Uterus (tissue), 4 donors: ENCODE measurements around the gene ELOF1. TPM values are rescaled to one million over a fixed set of nuclear protein-coding genes. Genes with fewer than 3 reads are reported as not detected.
A peak's percentile ranks its signal among the peaks of the same experiment; 100 is the strongest.

Source experiments
- DNase-seq, 2 donors: peaks; one replicate each; pipeline ENCODE4 v3.0.0-alpha.2; 2019 to 2020
- H3K27ac ChIP-seq, 2 donors: fragments of 200-600 bp; sonication (generic); 1 replicate in 1 of 2; 2 replicates in 1 of 2; pipeline ENCODE4 v1.5.1; 2016 to 2018
- H3K27me3 ChIP-seq, 2 donors: fragments of 200-600 bp; sonication (generic); one replicate each; pipeline ENCODE4 v1.5.1; 2018 to 2019; ENCODE audit warnings: control low read depth in 1 of 2
- H3K36me3 ChIP-seq, 2 donors: fragments of 200-600 bp; sonication (generic); one replicate each; pipeline ENCODE4 v1.5.1; 2019; ENCODE audit warnings: control low read depth in 1 of 2
- H3K4me1 ChIP-seq, 2 donors: fragments of 200-600 bp; sonication (generic); one replicate each; pipeline ENCODE4 v1.5.1; 2018 to 2019; ENCODE audit warnings: control low read depth in 1 of 2
- H3K4me3 ChIP-seq, 2 donors: fragments of 200-600 bp; sonication (generic); 1 replicate in 1 of 2; 2 replicates in 1 of 2; pipeline ENCODE4 v1.5.1; 2018 to 2019; ENCODE audit warnings: mild to moderate bottlenecking in 1 of 2
- H3K9me3 ChIP-seq, 2 donors: fragments of 200-600 bp; sonication (generic); one replicate each; pipeline ENCODE4 v1.5.1; 2019; ENCODE audit warnings: control low read depth in 1 of 2
- POLR2A ChIP-seq, 2 donors: fragments of 450-650 bp; IDR thresholded peaks; one replicate each; pipeline ENCODE4 v1.6.1; 2016; ENCODE audit warnings: antibody characterized with exemption in 2 of 2, mild to moderate bottlenecking in 1 of 2, moderate library complexity in 1 of 2
- intact Hi-C: fragments of 100-400 bp; cut with DNase I; formaldehyde crosslinking; loops from one replicate; pipeline ENCODE4 v1.15.1; 2023; ENCODE audit warnings: low total_unique reads
- total RNA-seq, 4 donors: library from RNA; depleted of rRNA in 3 of 4; stranded (reverse); fragments of >200 nt in 3 of 4; gene quantifications; one replicate each; pipeline versions ENCODE4 v1.1.0 to v1.2.4, GENCODE V29; 2014 to 2023
- TF ChIP-seq, protein P1 (sequence below), 4 experiments: fragments of 200-600 bp in 2 of 4; fragments of 450-650 bp in 2 of 4; sonication (generic) in 2 of 4; IDR thresholded peaks; one replicate each; pipeline ENCODE4 v1.5.1; 2016 to 2019; ENCODE audit warnings: antibody characterized with exemption in 4 of 4, mild to moderate bottlenecking in 2 of 4, moderate library complexity in 1 of 4
- donor health status: DM: yes; HTN: yes; CAD: no.

Gene ELOF1
- total RNA-seq, 4 donors from 2014 or later = 19.7 to 89.4 (median 38.9) TPM

DNA sequence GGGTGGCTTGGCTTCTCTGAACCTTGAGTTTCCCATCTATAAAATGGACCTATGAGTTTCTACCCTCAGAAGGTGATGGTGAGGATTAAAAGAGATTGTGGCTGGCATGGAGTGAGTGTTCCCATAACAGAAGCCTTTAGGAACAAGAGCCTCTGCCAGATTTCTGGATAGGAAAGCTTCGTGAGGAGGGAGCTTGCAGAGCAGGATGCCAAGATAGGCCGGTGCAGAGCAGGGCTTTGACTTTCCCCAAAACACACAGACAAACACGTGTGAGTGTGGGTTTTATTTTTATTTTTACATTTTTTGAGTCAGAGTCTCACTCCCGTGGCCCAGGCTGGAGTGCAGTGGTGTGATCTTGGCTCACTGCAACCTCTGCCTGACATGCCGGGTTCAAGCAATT, 24.1 kb downstream of the ELOF1 start:
- peak overlapping the region; percentile 98 to 100 for H3K27ac ChIP-seq
- H3K4me3 ChIP-seq = no peak overlapping the region
- H3K27me3 ChIP-seq = no peaks in the 10 kb centered on the region
- peak; percentile 28 to 48 for DNase-seq
- H3K9me3 ChIP-seq = no peaks in the 10 kb centered on the region
- intact Hi-C loops = no loop called here
- no peaks in the 10 kb centered on the region for H3K4me1 ChIP-seq
- no peaks in the 10 kb centered on the region for H3K36me3 ChIP-seq
- no peak for TF ChIP-seq POLR2A (IDR thresholded peaks at IDR 0.05)
- TF ChIP-seq, protein P1, sequence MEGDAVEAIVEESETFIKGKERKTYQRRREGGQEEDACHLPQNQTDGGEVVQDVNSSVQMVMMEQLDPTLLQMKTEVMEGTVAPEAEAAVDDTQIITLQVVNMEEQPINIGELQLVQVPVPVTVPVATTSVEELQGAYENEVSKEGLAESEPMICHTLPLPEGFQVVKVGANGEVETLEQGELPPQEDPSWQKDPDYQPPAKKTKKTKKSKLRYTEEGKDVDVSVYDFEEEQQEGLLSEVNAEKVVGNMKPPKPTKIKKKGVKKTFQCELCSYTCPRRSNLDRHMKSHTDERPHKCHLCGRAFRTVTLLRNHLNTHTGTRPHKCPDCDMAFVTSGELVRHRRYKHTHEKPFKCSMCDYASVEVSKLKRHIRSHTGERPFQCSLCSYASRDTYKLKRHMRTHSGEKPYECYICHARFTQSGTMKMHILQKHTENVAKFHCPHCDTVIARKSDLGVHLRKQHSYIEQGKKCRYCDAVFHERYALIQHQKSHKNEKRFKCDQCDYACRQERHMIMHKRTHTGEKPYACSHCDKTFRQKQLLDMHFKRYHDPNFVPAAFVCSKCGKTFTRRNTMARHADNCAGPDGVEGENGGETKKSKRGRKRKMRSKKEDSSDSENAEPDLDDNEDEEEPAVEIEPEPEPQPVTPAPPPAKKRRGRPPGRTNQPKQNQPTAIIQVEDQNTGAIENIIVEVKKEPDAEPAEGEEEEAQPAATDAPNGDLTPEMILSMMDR (IDR thresholded peaks at IDR 0.05) = no peak

DNA sequence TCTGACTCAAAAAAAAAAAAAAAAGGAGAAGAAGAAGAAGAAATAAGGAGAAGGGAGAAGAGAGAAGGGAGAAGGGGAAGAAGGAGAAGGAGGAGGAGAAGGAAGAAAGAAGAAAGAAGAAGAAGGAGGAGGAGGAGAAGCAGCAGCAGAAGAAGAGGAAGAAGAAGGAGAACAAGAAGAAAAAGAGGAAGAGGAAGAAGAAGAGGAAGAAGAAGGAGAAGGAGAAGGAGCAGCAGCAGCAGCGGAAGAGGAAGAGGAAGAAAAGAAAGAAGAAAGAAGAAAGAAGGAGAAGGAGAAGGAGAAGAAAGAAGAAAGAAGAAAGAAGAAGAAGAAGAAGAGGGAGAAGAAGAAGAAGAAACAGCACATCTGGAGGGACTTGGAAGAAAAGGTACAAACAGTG, 24.5 kb downstream of the ELOF1 start:
- Histone ChIP-seq H3K4me1 (no peaks in the 10 kb centered on the region), H3K27me3 (no peaks in the 10 kb centered on the region), H3K9me3 (no peaks in the 10 kb centered on the region), H3K4me3 (no peak overlapping the region), H3K27ac (peak overlapping the region; percentile 98 to 100), H3K36me3 (no peaks in the 10 kb centered on the region)
- TF ChIP-seq, protein P1 (IDR thresholded peaks at IDR 0.05) = no peak
- TF ChIP-seq POLR2A (IDR thresholded peaks at IDR 0.05) = no peak
- intact Hi-C loops = no loop called here
- DNase-seq = no peak

DNA sequence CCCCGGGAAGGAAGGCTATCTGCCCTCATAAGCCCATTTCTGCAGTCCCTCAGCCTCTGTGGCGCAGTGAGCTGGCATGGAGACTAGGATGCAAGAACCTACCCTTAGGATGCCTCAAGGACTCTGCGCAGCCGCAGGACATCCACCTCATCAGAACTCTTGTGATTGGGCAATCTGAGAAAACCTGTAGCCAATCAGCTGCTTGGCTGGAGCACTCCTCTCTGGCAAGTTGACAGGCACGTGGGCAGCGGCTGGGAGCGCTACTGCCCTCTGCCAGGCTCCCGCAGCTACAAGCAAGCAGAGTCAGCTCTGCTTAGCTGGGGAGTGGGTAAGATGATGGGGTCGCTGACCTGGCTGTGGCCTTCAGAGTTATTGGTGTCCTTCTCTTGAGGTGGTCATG, 28.6 kb downstream of the ELOF1 start:
- peaks cover 0 to 3% of the 10 kb centered on the region in 2 donors for H3K4me1 ChIP-seq
- H3K36me3 ChIP-seq = no peaks in the 10 kb centered on the region
- peak; percentile 77 to 79 for DNase-seq
- H3K4me3 ChIP-seq = no peak overlapping the region
- no peak for TF ChIP-seq POLR2A (IDR thresholded peaks at IDR 0.05)
- TF ChIP-seq, protein P1 (IDR thresholded peaks at IDR 0.05) = peak in 3 of 4 experiments; percentile 11 to 22 (median 15)
- intact Hi-C loops = no loop called here
- H3K27me3 ChIP-seq = no peaks in the 10 kb centered on the region
- H3K9me3 ChIP-seq = no peaks in the 10 kb centered on the region
- peak overlapping the region; percentile 26 to 81 for H3K27ac ChIP-seq

DNA sequence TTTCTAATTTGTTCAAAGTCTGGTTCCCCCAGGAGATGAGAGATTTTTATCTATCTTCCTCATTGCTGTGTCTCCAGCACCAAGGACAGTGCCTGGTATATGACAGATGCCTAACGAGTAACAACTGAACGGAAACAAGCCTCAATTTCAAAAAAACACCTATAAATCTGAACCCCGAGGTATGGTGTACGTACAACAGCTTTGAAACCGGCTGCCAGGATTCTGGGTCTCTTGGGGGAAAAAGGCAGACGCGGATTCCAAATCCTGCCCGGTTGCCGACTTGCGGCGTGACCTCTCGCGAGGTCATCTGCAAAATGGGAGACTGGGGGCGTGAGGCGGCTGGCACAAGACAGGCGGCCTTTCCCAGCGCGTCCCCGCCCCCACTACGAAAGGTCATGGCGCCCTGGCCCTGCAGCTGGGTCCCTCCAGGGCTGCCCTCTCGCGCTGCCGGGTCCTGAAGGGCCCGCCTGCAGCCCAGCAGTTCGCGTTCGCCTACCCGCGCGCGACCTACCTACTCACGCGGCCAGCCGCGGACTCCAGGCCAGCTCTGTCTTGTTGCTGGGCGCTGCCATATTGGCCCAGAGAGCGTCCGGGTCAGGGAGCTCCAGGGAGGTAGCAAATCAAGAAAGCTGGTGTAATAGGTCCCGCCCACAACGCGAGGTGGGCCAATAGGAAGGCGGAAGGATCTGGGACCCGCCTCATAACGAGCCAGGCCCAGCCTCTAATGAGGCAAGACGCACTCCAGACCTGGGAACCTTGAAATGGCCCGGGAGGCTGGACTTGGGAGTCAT, 30.3 kb downstream of the ELOF1 start, which contains the start of gene ECSIT:
Gene ECSIT (minus strand): TSS at position 584 of the 791 bp plus-strand sequence. CDS start 9,964 bp downstream, outside the sequence.
- H3K36me3 ChIP-seq = no peaks in the 10 kb centered on the region
- peak within 1 kb of the TSS; percentile 81 to 91 for H3K27ac ChIP-seq
- H3K4me1 ChIP-seq = peaks cover 0 to 3% of the 10 kb centered on the region in 2 donors
- H3K27me3 ChIP-seq = no peaks in the 10 kb centered on the region
- DNase-seq = peak; percentile 99
- TF ChIP-seq, protein P1 (IDR thresholded peaks at IDR 0.05) = no peak
- TF ChIP-seq POLR2A (IDR thresholded peaks at IDR 0.05) = peak; percentile 58 to 74
- H3K4me3 ChIP-seq = peak within 1 kb of the TSS; percentile 84 to 91
- H3K9me3 ChIP-seq = no peaks in the 10 kb centered on the region
- intact Hi-C loops = no loop called here

DNA sequence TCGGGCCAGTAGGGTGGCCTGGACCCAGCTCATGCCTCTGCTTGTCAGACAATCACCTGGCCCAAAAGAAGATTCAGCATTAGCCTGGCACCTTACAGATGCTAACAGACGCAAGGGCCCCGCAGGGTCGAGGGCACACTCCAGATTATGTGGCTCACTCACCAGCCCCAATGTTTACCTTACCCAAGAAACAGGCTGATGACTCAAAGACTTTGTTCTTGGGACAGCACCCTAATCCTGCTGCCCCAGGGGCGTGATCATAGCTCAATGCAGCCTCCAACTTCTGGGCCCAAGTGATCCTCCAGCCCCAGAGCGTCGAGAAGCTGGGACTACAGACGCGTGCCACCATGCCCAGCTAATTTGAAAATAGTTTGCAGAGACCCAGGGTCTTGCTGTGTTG, 39.9 kb downstream of the ELOF1 start:
- H3K4me3 ChIP-seq = no peak overlapping the region
- no peak for DNase-seq
- H3K4me1 ChIP-seq = no peaks in the 10 kb centered on the region
- intact Hi-C loops = no loop called here
- no peaks in the 10 kb centered on the region for H3K36me3 ChIP-seq
- no peak overlapping the region for H3K27ac ChIP-seq
- no peaks in the 10 kb centered on the region for H3K9me3 ChIP-seq
- TF ChIP-seq POLR2A (IDR thresholded peaks at IDR 0.05) = no peak
- TF ChIP-seq, protein P1 (IDR thresholded peaks at IDR 0.05) = no peak
- H3K27me3 ChIP-seq = no peaks in the 10 kb centered on the region
